ENCODE results near the gene AREL1. TPM values are rescaled to one million over a fixed set of nuclear protein-coding genes. Genes with fewer than 3 reads are reported as not detected.

The AREL1 gene
- total RNA-seq, 1 experiment from 2014 or later, result 98.4 TPM

GRCh38 chr14:74733221-74733620 lies 20.3 kb upstream of the AREL1 start:
- no peaks in the 10 kb centered on the region for H3K27me3 ChIP-seq (ENCODE audit: insufficient read depth, low read depth)
- no peaks in the 10 kb centered on the region for H3K4me1 ChIP-seq (replicated peaks; ENCODE audit: insufficient read depth)
- peaks cover 11% of the 10 kb centered on the region; the same call in 1 of the 2 replicates for H4K20me1 ChIP-seq (ENCODE audit: insufficient read depth)
- no TSS peak for BruUV-seq (replicated peaks)
- no peak overlapping the region for H3K4me2 ChIP-seq
- H3F3A ChIP-seq (ENCODE audit: insufficient read depth, low read depth), result peaks cover 17% of the 10 kb centered on the region
- H3K9me2 ChIP-seq (ENCODE audit: insufficient read depth), result no peaks in the 10 kb centered on the region
- H3K9me3 ChIP-seq (ENCODE audit: insufficient read depth, low read depth), result no peaks in the 10 kb centered on the region
- intact Hi-C loops (cut with micrococcal nuclease; ENCODE audit: unreplicated experiment), result loop anchor here (5.0 kb wide), 1 partner anchor 94 kb away; no protein-coding TSS in a partner anchor
- no peak overlapping the region for H2AFZ ChIP-seq
- POLR2A ChIA-PET (ENCODE audit: unreplicated experiment), result no interaction called here
- H3K36me3 ChIP-seq (ENCODE audit: low read depth), result peaks cover 56% of the 10 kb centered on the region
- no peaks in the 10 kb centered on the region for H3K79me2 ChIP-seq (ENCODE audit: low read depth)
- no peak overlapping the region for H3K4me3 ChIP-seq
- no peak for DNase-seq
- no peak for TF ChIP-seq CTCF (conservative IDR thresholded peaks at IDR 0.05)
- no peak for TF ChIP-seq EZH2 (IDR thresholded peaks at IDR 0.05; ENCODE audit: low read depth)
- CTCF ChIA-PET, result no interaction called here
- no peak overlapping the region for H3K27ac ChIP-seq

GRCh38 chr14:74732387-74732786 lies 19.5 kb upstream of the AREL1 start:
- Histone ChIP-seq H4K20me1 (ENCODE audit: insufficient read depth) (peaks cover 11% of the 10 kb centered on the region; the same call in 1 of the 2 replicates), H3K9me3 (ENCODE audit: insufficient read depth, low read depth) (no peaks in the 10 kb centered on the region), H3F3A (ENCODE audit: insufficient read depth, low read depth) (peaks cover 9% of the 10 kb centered on the region), H3K36me3 (ENCODE audit: low read depth) (peaks cover 54% of the 10 kb centered on the region), H3K27me3 (ENCODE audit: insufficient read depth, low read depth) (no peaks in the 10 kb centered on the region), H3K4me3 (no peak overlapping the region), H3K9me2 (ENCODE audit: insufficient read depth) (no peaks in the 10 kb centered on the region), H3K4me2 (no peak overlapping the region), H3K4me1 (replicated peaks; ENCODE audit: insufficient read depth) (no peaks in the 10 kb centered on the region), H3K27ac (no peak overlapping the region), H3K79me2 (ENCODE audit: low read depth) (no peaks in the 10 kb centered on the region), H2AFZ (no peak overlapping the region)
- TF ChIP-seq CTCF (conservative IDR thresholded peaks at IDR 0.05) (no peak), EZH2 (IDR thresholded peaks at IDR 0.05; ENCODE audit: low read depth) (no peak)
- POLR2A ChIA-PET (ENCODE audit: unreplicated experiment), result no interaction called here
- BruUV-seq (replicated peaks), result no TSS peak
- intact Hi-C loops (cut with micrococcal nuclease; ENCODE audit: unreplicated experiment), result loop anchor here (5.0 kb wide), 1 partner anchor 95 kb away; no protein-coding TSS in a partner anchor
- CTCF ChIA-PET, result no interaction called here
- no peak for DNase-seq

GRCh38 chr14:74723134-74723533 lies 10.3 kb upstream of the AREL1 start:
- no peak overlapping the region for H3K27ac ChIP-seq
- H3K9me3 ChIP-seq (ENCODE audit: insufficient read depth, low read depth), result no peaks in the 10 kb centered on the region
- peaks cover 42% of the 10 kb centered on the region for H3K36me3 ChIP-seq (ENCODE audit: low read depth)
- H2AFZ ChIP-seq, result no peak overlapping the region
- no peaks in the 10 kb centered on the region for H3K4me1 ChIP-seq (replicated peaks; ENCODE audit: insufficient read depth)
- no peak for DNase-seq
- no peak for TF ChIP-seq CTCF (conservative IDR thresholded peaks at IDR 0.05)
- no peak for TF ChIP-seq EZH2 (IDR thresholded peaks at IDR 0.05; ENCODE audit: low read depth)
- no peaks in the 10 kb centered on the region for H3K9me2 ChIP-seq (ENCODE audit: insufficient read depth)
- no peaks in the 10 kb centered on the region for H4K20me1 ChIP-seq (ENCODE audit: insufficient read depth)
- H3K79me2 ChIP-seq (ENCODE audit: low read depth), result no peaks in the 10 kb centered on the region
- peaks cover 11% of the 10 kb centered on the region; the same call in 1 of the 2 replicates for H3F3A ChIP-seq (ENCODE audit: insufficient read depth, low read depth)
- H3K27me3 ChIP-seq (ENCODE audit: insufficient read depth, low read depth), result no peaks in the 10 kb centered on the region
- intact Hi-C loops (cut with micrococcal nuclease; ENCODE audit: unreplicated experiment), result no loop called here
- ChIA-PET POLR2A (ENCODE audit: unreplicated experiment) (no interaction called here), CTCF (no interaction called here)
- H3K4me3 ChIP-seq, result no peak overlapping the region
- no TSS peak for BruUV-seq (replicated peaks)
- no peak overlapping the region for H3K4me2 ChIP-seq

Measured in PC-9 (cell line).